Glutamatergic neuron (in vitro differentiated cells): Measurements from ENCODE around the gene ELMOD1. TPM values are rescaled to one million over a fixed set of nuclear protein-coding genes. Genes with fewer than 3 reads are reported as not detected.

Experiments used
- DNase-seq: peaks from one replicate; pipeline ENCODE4 v3.0.0; 2022
- H3K27ac Mint-ChIP-seq: one replicate; pipeline ENCODE4 v1.8.0; 2020; ENCODE audit warnings: mild to moderate bottlenecking, mixed read lengths, inconsistent platforms; ENCODE audit not compliant: unreplicated experiment
- H3K27me3 Mint-ChIP-seq: one replicate; pipeline ENCODE4 v1.8.0; 2020; ENCODE audit warnings: mild to moderate bottlenecking, moderate library complexity, mixed read lengths, inconsistent platforms; ENCODE audit not compliant: unreplicated experiment
- H3K36me3 Mint-ChIP-seq: one replicate; pipeline ENCODE4 v1.8.0; 2020; ENCODE audit warnings: mild to moderate bottlenecking, mixed read lengths, inconsistent platforms; ENCODE audit not compliant: unreplicated experiment
- H3K4me1 Mint-ChIP-seq: one replicate; pipeline ENCODE4 v1.8.0; 2020; ENCODE audit warnings: mild to moderate bottlenecking, low read depth, mixed read lengths, inconsistent platforms; ENCODE audit not compliant: unreplicated experiment
- H3K4me3 Mint-ChIP-seq: one replicate; pipeline ENCODE4 v1.8.0; 2020; ENCODE audit warnings: mild to moderate bottlenecking, mixed read lengths, inconsistent platforms; ENCODE audit not compliant: unreplicated experiment
- H3K9me3 Mint-ChIP-seq: one replicate; pipeline ENCODE4 v1.8.0; 2020; ENCODE audit warnings: mild to moderate bottlenecking, moderate library complexity, mixed read lengths, inconsistent platforms; ENCODE audit not compliant: unreplicated experiment
- CTCF ChIP-seq: fragments of 200-600 bp; sonication (generic); IDR thresholded peaks from one replicate; pipeline ENCODE4 v1.5.0; 2021; ENCODE audit not compliant: partially characterized antibody, unreplicated experiment
- total RNA-seq: library from RNA; stranded (reverse); fragmentation: NEBNext Ultra II Directional; extraction: Animal tissue kit (Norgen Biotek cat#: 25700); gene quantifications from one replicate; pipeline ENCODE4 v1.2.1, GENCODE V29; 2021; ENCODE audit not compliant: unreplicated experiment

Gene ELMOD1
- total RNA-seq, 1 donor from 2014 or later = 0.81 TPM

- no peak for TF ChIP-seq CTCF
- peak overlapping the region; percentile 30 for H3K4me3 Mint-ChIP-seq
- no peak for DNase-seq
- peaks cover 13% of the 10 kb centered on the region for H3K4me1 Mint-ChIP-seq
- no peaks in the 10 kb centered on the region for H3K9me3 Mint-ChIP-seq
- H3K27me3 Mint-ChIP-seq = peaks cover 4% of the 10 kb centered on the region
- H3K27ac Mint-ChIP-seq = peak overlapping the region; percentile 28
- no peaks in the 10 kb centered on the region for H3K36me3 Mint-ChIP-seq
Observed at GRCh38 chr11:107606141-107606540, 15.2 kb downstream of the ELMOD1 start.

DNA sequence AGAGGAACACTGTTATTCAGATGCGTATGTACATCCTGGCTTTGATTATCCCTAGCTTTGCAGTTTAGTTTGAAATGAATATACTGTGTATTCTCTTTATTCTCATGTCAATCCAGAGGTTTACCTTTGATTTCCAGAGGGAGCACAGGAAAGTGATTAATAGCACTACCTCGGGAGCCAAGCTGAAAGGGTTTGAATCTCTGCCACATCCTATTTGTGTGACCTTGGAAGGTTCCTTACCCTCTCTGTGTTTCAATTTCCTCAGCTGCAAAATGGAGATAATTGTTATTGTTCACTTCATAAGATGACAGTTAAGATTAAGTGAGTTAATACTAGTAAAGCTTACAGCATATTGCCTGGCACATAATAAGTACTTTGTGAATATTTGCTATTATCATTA, 17.9 kb downstream of the ELMOD1 start:
- no peak for DNase-seq
- Mint-ChIP-seq H3K27me3 (peaks cover 4% of the 10 kb centered on the region), H3K27ac (no peak overlapping the region), H3K9me3 (no peaks in the 10 kb centered on the region), H3K4me3 (no peak overlapping the region), H3K4me1 (peaks cover 13% of the 10 kb centered on the region), H3K36me3 (no peaks in the 10 kb centered on the region)
- no peak for TF ChIP-seq CTCF

- Mint-ChIP-seq H3K9me3 (no peaks in the 10 kb centered on the region), H3K4me1 (peaks cover 13% of the 10 kb centered on the region), H3K4me3 (no peak overlapping the region)
Observed at GRCh38 chr11:107609400-107610218, 18.7 kb downstream of the ELMOD1 start.

DNA sequence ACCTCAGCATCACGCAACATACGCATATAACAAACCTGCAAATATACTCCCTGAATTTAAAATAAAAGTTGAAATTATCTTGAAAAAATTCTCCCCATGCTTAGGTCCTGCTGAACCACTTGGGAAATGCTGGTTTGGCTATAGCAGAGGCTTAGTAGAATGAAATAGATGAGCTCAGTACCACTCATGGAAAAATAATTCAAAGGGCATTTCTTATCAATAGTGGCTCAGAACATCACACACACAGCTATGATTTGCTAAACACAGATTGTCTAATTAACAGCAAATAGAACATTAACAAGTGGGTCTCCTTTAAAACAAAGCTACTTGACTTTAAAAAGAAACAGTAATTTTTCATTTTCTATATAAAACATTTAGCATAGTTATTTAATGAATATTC, 21.5 kb downstream of the ELMOD1 start:
- H3K27me3 Mint-ChIP-seq = no peaks in the 10 kb centered on the region
- DNase-seq = no peak
- no peak overlapping the region for H3K4me3 Mint-ChIP-seq
- H3K9me3 Mint-ChIP-seq = no peaks in the 10 kb centered on the region
- H3K27ac Mint-ChIP-seq = no peak overlapping the region
- TF ChIP-seq CTCF = no peak
- H3K4me1 Mint-ChIP-seq = peaks cover 7% of the 10 kb centered on the region
- H3K36me3 Mint-ChIP-seq = no peaks in the 10 kb centered on the region

More at GRCh38 chr11:107609400-107610218, 18.7 kb downstream of the ELMOD1 start:
- no peaks in the 10 kb centered on the region for H3K36me3 Mint-ChIP-seq
- H3K27me3 Mint-ChIP-seq = peaks cover 4% of the 10 kb centered on the region
- no peak for DNase-seq
- H3K27ac Mint-ChIP-seq = no peak overlapping the region
- TF ChIP-seq CTCF = no peak

GRCh38 chr11:107619926-107620325, 29.0 kb downstream of the ELMOD1 start:
- Mint-ChIP-seq H3K9me3 (no peaks in the 10 kb centered on the region), H3K36me3 (no peaks in the 10 kb centered on the region), H3K27me3 (no peaks in the 10 kb centered on the region), H3K27ac (no peak overlapping the region), H3K4me1 (no peaks in the 10 kb centered on the region), H3K4me3 (no peak overlapping the region)
- TF ChIP-seq CTCF = no peak
- no peak for DNase-seq
